22Rv1 (cell line): ENCODE data around the gene BCKDHA.

Experiments
- ZFX ChIP-seq: fragments of 450-650 bp; IDR thresholded peaks from 2 replicates; pipeline ENCODE4 v1.6.1; 2017; ENCODE audit warnings: antibody characterized with exemption, borderline replicate concordance
- TF ChIP-seq, protein P1 (sequence below): fragments of 450-650 bp; IDR thresholded peaks from 2 replicates; pipeline ENCODE4 v1.5.1; 2017; ENCODE audit warnings: mild to moderate bottlenecking

DNA sequence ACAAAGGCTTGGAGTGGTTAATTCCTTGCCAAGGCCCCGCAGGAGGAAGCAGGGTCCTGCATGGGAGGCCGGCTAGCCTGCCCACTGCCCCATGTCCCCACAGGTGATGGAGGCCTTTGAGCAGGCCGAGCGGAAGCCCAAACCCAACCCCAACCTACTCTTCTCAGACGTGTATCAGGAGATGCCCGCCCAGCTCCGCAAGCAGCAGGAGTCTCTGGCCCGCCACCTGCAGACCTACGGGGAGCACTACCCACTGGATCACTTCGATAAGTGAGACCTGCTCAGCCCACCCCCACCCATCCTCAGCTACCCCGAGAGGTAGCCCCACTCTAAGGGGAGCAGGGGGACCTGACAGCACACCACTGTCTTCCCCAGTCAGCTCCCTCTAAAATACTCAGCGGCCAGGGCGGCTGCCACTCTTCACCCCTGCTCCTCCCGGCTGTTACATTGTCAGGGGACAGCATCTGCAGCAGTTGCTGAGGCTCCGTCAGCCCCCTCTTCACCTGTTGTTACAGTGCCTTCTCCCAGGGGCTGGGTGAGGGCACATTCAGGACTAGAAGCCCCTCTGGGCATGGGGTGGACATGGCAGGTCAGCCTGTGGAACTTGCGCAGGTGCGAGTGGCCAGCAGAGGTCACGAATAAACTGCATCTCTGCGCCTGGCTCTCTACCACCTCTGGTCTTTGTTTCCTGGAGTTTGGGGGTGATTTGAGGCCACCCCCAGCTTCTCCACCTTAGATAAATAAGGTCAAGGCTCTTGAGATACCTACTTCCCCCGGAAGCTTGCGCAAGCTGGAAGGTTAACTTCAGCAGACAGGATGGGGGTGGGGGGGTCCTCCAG lies 26.9 kb downstream of the BCKDHA start:
- TF ChIP-seq, protein P1, sequence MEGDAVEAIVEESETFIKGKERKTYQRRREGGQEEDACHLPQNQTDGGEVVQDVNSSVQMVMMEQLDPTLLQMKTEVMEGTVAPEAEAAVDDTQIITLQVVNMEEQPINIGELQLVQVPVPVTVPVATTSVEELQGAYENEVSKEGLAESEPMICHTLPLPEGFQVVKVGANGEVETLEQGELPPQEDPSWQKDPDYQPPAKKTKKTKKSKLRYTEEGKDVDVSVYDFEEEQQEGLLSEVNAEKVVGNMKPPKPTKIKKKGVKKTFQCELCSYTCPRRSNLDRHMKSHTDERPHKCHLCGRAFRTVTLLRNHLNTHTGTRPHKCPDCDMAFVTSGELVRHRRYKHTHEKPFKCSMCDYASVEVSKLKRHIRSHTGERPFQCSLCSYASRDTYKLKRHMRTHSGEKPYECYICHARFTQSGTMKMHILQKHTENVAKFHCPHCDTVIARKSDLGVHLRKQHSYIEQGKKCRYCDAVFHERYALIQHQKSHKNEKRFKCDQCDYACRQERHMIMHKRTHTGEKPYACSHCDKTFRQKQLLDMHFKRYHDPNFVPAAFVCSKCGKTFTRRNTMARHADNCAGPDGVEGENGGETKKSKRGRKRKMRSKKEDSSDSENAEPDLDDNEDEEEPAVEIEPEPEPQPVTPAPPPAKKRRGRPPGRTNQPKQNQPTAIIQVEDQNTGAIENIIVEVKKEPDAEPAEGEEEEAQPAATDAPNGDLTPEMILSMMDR: no peak
- no peak for TF ChIP-seq ZFX
